ENCODE measurements around the gene DLG2.

GRCh38 chr11:85530634-85531033 lies 96.5 kb downstream of the DLG2 start:
- TF ChIP-seq YY1 (IDR thresholded peaks at IDR 0.05; ENCODE audit: low read depth, low read length) (no peak), CTCF (IDR thresholded peaks at IDR 0.05; ENCODE audit: control extremely low read depth in 1 of 3, insufficient read depth in 1 of 3, low read depth in 1 of 3, low read length in 3 of 3) (no peak), CEBPB (IDR thresholded peaks at IDR 0.05; ENCODE audit: low read depth, low read length) (no peak), TBP (IDR thresholded peaks at IDR 0.05; ENCODE audit: low read depth, low read length) (no peak), EGR1 (IDR thresholded peaks at IDR 0.05; ENCODE audit: borderline replicate concordance, low read depth, low read length) (no peak), MAX (IDR thresholded peaks at IDR 0.05) (no peak), ZNF274 (IDR thresholded peaks at IDR 0.05; ENCODE audit: borderline replicate concordance, extremely low read depth, low read length) (no peak), E2F6 (IDR thresholded peaks at IDR 0.05) (no peak), POLR2AphosphoS5 (IDR thresholded peaks at IDR 0.05; ENCODE audit: low read depth, low read length) (no peak), HDAC2 (IDR thresholded peaks at IDR 0.05; ENCODE audit: borderline replicate concordance in 1 of 2, low read depth in 2 of 2, low read length in 2 of 2) (no peak), TAF1 (IDR thresholded peaks at IDR 0.05; ENCODE audit: low read depth, low read length) (no peak), POLR2A (IDR thresholded peaks at IDR 0.05; ENCODE audit: control extremely low read depth in 1 of 2, low read depth in 2 of 2, low read length in 2 of 2) (no peak)
